GM12801 (cell line): ENCODE measurements around the gene TRIM66.

ENCODE experiments used
- CTCF ChIP-seq: IDR thresholded peaks from one replicate; pipeline ENCODE4 v1.5.1; 2011; ENCODE audit warnings: control low read depth; ENCODE audit not compliant: insufficient read length; ENCODE audit errors: extremely low read depth

The TRIM66 gene

GRCh38 chr11:8711895-8712442, 29.5 kb upstream of the TRIM66 start:
- no peak for TF ChIP-seq CTCF

- no peak for TF ChIP-seq CTCF
Observed at GRCh38 chr11:8709777-8710176, 27.3 kb upstream of the TRIM66 start.

GRCh38 chr11:8709002-8709672, 26.7 kb upstream of the TRIM66 start:
- no peak for TF ChIP-seq CTCF

- TF ChIP-seq CTCF: no peak
Observed at GRCh38 chr11:8707541-8708191, 25.2 kb upstream of the TRIM66 start.

GRCh38 chr11:8706673-8707432, 24.4 kb upstream of the TRIM66 start:
- no peak for TF ChIP-seq CTCF

- no peak for TF ChIP-seq CTCF
Observed at GRCh38 chr11:8705146-8705545, 22.7 kb upstream of the TRIM66 start.

GRCh38 chr11:8704136-8704535, 21.7 kb upstream of the TRIM66 start:
- TF ChIP-seq CTCF: no peak
